Subcutaneous adipose tissue (tissue), 4 donors: ENCODE measurements around the gene TMEM132C. TPM values are rescaled to one million over a fixed set of nuclear protein-coding genes. Genes with fewer than 3 reads are reported as not detected.

Source experiments
- CTCF ChIP-seq: fragments of 450-650 bp; IDR thresholded peaks from one replicate; pipeline ENCODE4 v1.5.1; 2016; ENCODE audit warnings: low read depth, mild to moderate bottlenecking, control low read depth, antibody characterized with exemption, moderate library complexity
- total RNA-seq, 4 donors: library from RNA; depleted of rRNA; stranded (reverse); fragments of >200 nt; gene quantifications; one replicate each; pipeline ENCODE4 v1.1.0, GENCODE V29; 2016

The TMEM132C gene
- total RNA-seq, 4 donors from 2014 or later: 44.2 to 73.5 (median 67.8) TPM

- TF ChIP-seq CTCF: no peak
Observed at GRCh38 chr12:128474916-128475315, 207.9 kb downstream of the TMEM132C start.

GRCh38 chr12:128476266-128476665, 209.3 kb downstream of the TMEM132C start:
- TF ChIP-seq CTCF: no peak

GRCh38 chr12:128483526-128484255, 216.7 kb downstream of the TMEM132C start:
- no peak for TF ChIP-seq CTCF

GRCh38 chr12:128507470-128507869, 240.5 kb downstream of the TMEM132C start:
- no peak for TF ChIP-seq CTCF

GRCh38 chr12:128509170-128509569, 242.2 kb downstream of the TMEM132C start:
- no peak for TF ChIP-seq CTCF

- TF ChIP-seq CTCF: no peak
Observed at GRCh38 chr12:128510511-128510910, 243.5 kb downstream of the TMEM132C start.

- TF ChIP-seq CTCF: no peak
Observed at GRCh38 chr12:128513331-128513730, 246.4 kb downstream of the TMEM132C start.
